Measurements from ENCODE around the gene PDZRN3.

PDZRN3 gene

GRCh38 chr3:73448041-73448440 is 176.7 kb downstream of the PDZRN3 start:
- DNase-seq: no peak

- no peak for DNase-seq
Measured at GRCh38 chr3:73447111-73447510, 177.6 kb downstream of the PDZRN3 start.

- DNase-seq: no peak
Measured at GRCh38 chr3:73446467-73447110, 178.2 kb downstream of the PDZRN3 start.

- no peak for DNase-seq
Measured at GRCh38 chr3:73442886-73443285, 181.9 kb downstream of the PDZRN3 start.

- DNase-seq: no peak
Measured at GRCh38 chr3:73442152-73442551, 182.6 kb downstream of the PDZRN3 start.

DNA sequence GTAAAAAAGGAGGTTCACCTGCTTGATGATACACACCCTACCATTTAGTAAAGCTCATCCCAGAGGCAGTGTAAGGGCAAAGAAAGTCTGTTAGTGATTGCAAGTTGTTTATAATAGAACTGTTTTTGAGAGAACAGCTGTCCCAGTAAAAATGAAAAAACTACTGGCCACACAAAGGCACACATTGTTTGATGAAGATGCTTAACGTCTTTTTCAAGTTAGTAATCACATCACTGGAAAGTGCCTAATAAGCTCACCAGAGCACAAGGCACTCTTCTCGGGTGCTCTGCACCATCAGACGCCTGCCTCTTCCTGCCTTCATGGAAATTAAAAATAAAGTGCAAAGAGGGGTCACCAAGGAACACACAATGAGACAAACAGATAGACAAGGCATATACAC is 186.9 kb downstream of the PDZRN3 start:
- no peak for DNase-seq

DNA sequence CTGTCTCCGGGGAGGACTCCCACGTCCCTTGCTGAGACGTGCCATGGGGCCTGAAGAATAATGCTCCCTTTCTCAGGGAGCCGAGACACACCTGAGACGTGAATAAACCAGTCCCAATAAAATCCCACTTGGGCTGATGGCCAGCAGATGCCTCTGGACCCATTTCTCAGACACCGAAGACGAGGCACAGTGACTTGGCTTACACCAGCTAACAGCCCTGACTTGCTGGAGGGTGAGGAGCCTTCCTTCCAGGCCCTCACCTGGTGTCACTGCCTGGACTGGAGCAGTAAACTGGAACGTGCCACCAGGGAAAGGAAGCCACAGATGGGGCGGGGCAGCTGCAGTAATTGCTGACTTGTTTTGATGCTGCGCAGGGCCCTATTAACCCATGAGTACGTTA is 189.7 kb downstream of the PDZRN3 start:
- DNase-seq: no peak

GRCh38 chr3:73433687-73434086 is 191.1 kb downstream of the PDZRN3 start:
- no peak for DNase-seq

- DNase-seq: no peak
Measured at GRCh38 chr3:73433079-73433478, 191.7 kb downstream of the PDZRN3 start.

DNA sequence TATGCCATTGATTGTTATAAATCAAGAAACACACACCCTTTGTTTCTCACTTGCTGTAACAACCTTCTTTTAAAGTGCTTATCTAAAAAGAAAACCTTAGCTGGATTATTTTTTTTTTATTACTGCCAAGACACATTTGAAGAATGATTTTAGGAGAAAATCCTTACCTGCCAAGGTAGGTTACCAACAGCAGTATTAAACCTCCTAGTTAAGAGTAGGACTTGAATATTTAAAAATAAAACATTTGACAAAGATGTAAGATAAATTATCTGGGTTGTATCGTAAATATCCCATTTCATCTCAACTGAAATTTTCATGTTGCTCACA is 192.1 kb downstream of the PDZRN3 start:
- no peak for DNase-seq

GRCh38 chr3:73432023-73432705 is 192.6 kb downstream of the PDZRN3 start:
- peak; percentile 3 for DNase-seq

DNA sequence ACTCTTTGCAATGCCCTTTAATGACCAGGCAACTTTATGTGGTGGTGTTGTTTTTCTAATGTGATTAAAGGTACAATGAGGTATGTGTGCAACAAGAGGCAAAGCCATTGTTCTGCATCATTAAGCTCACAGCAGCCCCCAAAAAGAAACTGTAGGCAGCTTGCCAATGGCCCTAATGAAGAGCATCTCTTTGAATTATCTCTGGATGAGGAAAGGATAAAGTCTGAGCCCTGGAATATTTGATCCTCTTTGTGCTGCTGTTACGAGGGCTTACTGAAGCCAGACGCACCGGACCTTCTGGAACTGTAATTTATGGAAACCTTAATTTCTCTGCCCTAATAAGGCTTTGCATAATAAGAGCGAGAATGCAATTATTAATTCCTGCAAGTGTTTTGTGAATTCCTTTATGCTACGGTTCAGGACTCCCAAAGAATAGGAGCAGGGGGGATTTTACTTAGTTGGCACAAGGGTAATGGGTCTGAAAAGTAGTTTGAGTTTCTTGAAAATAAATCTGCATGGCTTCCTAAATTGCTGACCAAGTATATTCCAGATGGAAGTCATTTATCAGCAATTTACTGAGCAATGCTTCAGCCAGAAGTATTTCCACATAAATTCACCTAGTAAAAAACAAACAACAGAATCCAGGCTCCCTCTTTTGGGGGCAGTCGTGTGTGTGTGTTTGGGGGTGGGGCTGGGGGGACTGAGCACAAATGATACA is 193.4 kb downstream of the PDZRN3 start:
- DNase-seq: no peak

GRCh38 chr3:73427048-73427706 is 197.6 kb downstream of the PDZRN3 start:
- no peak for DNase-seq

DNA sequence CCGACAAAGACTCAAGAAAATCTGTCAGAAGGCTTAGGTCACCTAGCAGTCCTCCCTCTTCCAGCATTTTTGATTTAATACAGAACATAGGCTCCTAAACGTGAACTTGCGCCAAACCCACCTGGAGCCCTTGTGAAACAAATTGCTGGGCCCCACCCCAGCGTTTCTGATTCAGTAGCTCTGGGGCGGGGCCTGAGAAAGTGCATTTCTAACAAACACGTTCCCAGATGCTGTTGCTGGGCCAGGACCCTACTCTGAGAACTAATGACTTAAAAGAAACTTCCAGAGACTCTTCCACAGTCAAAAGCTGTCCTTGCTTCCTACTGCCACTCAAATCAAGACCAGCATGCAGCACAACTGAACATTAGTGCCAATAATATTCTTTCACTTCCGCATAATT is 198.1 kb downstream of the PDZRN3 start:
- no peak for DNase-seq

GRCh38 chr3:73423116-73423515 is 201.6 kb downstream of the PDZRN3 start:
- DNase-seq: no peak

GRCh38 chr3:73422571-73422970 is 202.2 kb downstream of the PDZRN3 start:
- DNase-seq: no peak

- DNase-seq: no peak
Measured at GRCh38 chr3:73419942-73420341, 204.8 kb downstream of the PDZRN3 start.

DNA sequence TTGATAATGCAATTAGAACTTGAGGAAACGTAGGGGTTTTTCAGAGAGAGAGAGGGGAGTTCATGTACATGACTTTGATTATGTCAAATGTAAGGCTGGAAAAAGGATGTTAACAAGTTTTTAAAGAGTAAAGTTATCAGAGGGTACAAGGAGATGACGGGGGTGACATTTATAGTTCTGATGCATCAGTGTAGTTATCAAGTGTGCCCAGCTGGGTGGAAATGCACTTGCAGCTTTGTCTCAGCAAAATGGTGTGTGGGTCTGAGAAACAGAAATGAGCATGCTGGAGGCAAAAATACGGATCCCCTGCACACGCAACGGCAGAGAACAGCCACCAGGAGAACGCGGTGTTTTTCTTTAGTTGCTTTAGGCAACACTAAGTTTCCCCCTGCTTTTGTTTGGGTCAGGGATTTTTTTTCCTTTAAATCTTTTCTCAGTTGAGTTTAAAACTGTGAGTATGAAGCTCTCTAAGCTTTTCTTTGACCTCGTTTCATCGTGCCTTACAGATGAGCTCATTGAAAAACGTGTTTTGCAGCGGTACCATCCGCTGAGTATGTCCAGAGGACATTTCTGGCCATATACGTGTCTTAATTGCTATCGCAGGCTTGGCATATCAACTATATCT is 205.4 kb downstream of the PDZRN3 start:
- no peak for DNase-seq

DNA sequence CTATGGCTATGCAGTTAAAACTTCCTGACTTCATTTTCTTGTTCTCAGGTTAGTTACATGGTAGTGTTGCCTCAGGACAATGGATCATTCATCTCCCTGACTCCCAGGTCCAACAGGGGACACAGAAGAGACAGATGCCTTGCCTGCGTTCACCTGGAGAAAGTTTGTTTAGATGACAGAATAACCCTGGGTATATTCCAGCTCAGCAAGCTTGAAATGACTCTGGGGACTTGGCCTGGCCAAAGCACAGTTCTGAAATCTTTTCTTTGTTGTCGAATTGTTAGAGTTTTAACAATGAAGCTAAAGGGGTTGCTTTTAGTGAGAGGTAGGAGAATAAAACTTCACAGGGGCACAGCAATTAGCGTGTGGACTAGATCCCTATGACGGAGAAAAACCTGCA is 206.1 kb downstream of the PDZRN3 start:
- DNase-seq: no peak

GRCh38 chr3:73415118-73415517 is 209.6 kb downstream of the PDZRN3 start:
- DNase-seq: no peak

GRCh38 chr3:73413619-73414018 is 211.1 kb downstream of the PDZRN3 start:
- no peak for DNase-seq

DNA sequence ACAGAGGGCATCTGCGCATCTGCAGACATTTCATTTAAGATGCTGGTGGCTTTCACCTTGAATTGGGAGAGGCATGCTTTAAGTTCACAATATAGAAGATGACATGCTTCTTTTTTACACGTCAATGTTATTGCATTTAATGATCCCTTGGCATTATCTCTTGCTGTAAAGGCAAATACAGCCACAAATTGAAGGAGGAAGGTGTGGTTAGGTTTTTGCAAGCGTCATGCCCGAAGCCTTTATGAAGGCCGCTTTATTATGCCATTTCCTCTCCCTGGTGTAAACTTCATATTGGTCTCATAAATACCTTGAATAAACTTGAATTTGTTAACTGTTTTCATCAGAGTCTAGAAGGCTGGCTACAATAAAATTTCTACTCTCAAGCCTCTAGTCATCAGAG is 212.7 kb downstream of the PDZRN3 start:
- DNase-seq: no peak

GRCh38 chr3:73411545-73411944 is 213.2 kb downstream of the PDZRN3 start:
- no peak for DNase-seq

Data from CD4-positive, alpha-beta T cell treated with Interleukin-10 for 1 hour (primary cell).